NCI-H1436 (cell line): ENCODE data around the gene HLF.

Source experiments
- DNase-seq: peaks from one replicate; lab custom pipeline; 2025; lab: John Stamatoyannopoulos, UW

The HLF gene

GRCh38 chr17:55254375-55254774, 10.4 kb upstream of the HLF start:
- no peak for DNase-seq

GRCh38 chr17:55258578-55259135, 6.1 kb upstream of the HLF start:
- no peak for DNase-seq

GRCh38 chr17:55259684-55260111, 5.1 kb upstream of the HLF start:
- no peak for DNase-seq

- DNase-seq = no peak
These were observed 3.4 kb upstream of the HLF start for GRCh38 chr17:55261311-55261710.

GRCh38 chr17:55263569-55264277, 1.0 kb upstream of the HLF start:
- DNase-seq = no peak

GRCh38 chr17:55264278-55264644, 499 bp upstream of the HLF start:
- no peak for DNase-seq

- no peak for DNase-seq
These were observed 706 bp downstream of the HLF start for GRCh38 chr17:55265311-55266021.

GRCh38 chr17:55266051-55266957, 1.5 kb downstream of the HLF start:
- no peak for DNase-seq

- no peak for DNase-seq
These were observed 2.4 kb downstream of the HLF start for GRCh38 chr17:55266958-55267688.

GRCh38 chr17:55267777-55268648, 3.3 kb downstream of the HLF start:
- no peak for DNase-seq

- DNase-seq = no peak
These were observed 4.1 kb downstream of the HLF start for GRCh38 chr17:55268649-55269480.

- no peak for DNase-seq
These were observed 5.1 kb downstream of the HLF start for GRCh38 chr17:55269894-55270293.

GRCh38 chr17:55271223-55271571, 6.4 kb downstream of the HLF start:
- no peak for DNase-seq

GRCh38 chr17:55271958-55272710, 7.4 kb downstream of the HLF start:
- DNase-seq = no peak

- DNase-seq = no peak
These were observed 8.2 kb downstream of the HLF start for GRCh38 chr17:55272711-55273578.

GRCh38 chr17:55273579-55274354, 9.0 kb downstream of the HLF start:
- DNase-seq = no peak
